GM18870 (cell line): Measurements from ENCODE around the gene FIS1.
A peak's percentile ranks its signal among the peaks of the same experiment; 100 is the strongest.
"Not testable (repeated sequence)": the region's sequence is repeated elsewhere in the genome, so short reads cannot be mapped to it uniquely, and the experiment has no call there.

ENCODE experiments used
- ATAC-seq: cut with Tn5 transposase; IDR thresholded peaks from one replicate; pipeline ENCODE4 v1.9.1; 2021; ENCODE audit warnings: moderate library complexity; ENCODE audit not compliant: unreplicated experiment

The FIS1 gene

GRCh38 chr7:101244375-101245146 is at the start of gene FIS1:
Gene FIS1, minus strand, starts transcription at chr7:101245081. Its CDS starts 77 bp downstream, at chr7:101245004.
- peak; percentile 82 for ATAC-seq

- no peak for ATAC-seq
Measured at GRCh38 chr7:101294039-101294831, 49.4 kb upstream of the FIS1 start.

- not testable (repeated sequence) for ATAC-seq
Measured at GRCh38 chr7:101293069-101294021, 48.5 kb upstream of the FIS1 start.

DNA sequence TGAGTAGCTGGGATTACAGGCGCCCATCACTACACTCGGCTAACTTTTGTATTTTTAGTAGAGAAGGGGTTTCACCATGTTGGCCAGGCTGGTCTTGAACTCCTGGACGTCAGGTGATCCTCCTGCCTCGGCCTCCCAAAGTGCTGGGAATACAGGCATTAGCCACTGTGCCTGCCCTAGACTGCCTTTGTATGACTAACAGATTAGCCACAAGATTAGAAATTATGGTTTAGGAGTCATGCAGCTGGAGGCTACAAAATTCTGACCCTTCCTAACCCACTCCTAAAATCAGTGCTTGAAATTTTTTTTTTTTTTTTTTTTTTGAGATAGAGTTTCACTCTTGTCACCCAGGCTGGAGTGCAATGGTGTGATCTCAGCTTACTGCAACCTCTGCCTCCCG is 47.7 kb upstream of the FIS1 start:
- not testable (repeated sequence) for ATAC-seq

DNA sequence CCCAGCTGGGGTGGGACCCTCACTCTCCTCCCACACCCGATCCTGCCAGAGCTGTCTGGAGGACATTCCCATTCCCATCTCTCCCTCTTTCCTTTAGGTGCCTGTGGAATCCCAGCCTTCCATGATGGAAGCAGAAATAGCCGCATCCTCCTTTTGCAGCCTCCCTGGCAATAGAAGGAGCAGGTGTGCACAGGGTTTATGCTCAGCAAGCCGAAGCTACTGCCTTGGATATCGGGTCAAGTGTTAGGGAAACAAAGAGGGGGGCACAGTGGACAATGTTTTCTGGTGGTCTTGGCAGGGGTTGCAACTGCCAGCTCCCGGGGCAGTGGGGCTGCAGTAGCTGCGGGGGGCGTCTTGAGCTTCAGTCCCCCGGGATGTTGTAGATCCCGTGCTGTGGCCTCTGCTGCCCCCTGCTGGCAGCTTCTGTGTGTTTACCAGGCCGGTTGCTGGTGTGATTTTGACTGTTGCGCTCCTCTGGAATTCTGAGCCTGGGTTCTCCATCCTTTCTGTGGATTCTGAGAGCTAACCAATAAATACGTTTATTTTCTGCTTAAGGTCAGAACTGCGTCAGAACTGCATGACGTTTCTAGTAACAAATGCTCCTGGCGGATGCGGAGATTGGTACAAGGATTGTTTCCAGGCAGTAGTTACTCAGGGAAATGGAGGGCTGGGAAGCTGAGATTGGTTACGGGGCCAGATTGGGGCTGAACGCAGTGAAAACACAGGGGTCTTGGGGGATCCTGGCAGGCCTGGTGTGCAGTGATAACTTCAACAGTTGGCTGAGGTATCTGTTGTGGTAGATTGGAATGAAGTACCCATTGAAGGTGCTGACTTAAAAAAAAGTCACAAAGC is 45.5 kb upstream of the FIS1 start:
- not testable (repeated sequence) for ATAC-seq

- peak; percentile 83 for ATAC-seq
Measured at GRCh38 chr7:101289687-101290086, 44.8 kb upstream of the FIS1 start.

- ATAC-seq = no peak
Measured at GRCh38 chr7:101288439-101288838, 43.6 kb upstream of the FIS1 start.

GRCh38 chr7:101287032-101287431 is 42.2 kb upstream of the FIS1 start:
- no peak for ATAC-seq

DNA sequence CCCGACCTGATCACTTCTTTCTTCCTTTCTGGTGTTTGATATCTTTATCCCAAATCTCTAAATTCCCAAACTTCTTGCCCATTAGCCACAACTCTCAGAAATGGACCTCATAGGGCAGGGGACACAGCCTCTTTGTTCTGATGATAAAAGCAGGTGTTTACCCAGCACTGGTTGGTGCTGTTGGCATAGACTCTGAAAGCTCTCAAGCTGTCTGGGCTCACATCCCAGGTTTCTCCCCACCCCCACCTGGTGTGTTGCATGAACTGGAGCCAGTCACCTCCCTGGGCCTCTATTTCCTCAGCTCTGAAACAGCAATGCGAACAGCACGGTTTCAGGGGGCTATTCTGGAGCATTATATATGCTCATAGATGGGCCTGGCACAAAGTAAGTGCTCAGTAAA is 41.0 kb upstream of the FIS1 start:
- ATAC-seq = not testable (repeated sequence)

- no peak for ATAC-seq
Measured at GRCh38 chr7:101285171-101285570, 40.3 kb upstream of the FIS1 start.

DNA sequence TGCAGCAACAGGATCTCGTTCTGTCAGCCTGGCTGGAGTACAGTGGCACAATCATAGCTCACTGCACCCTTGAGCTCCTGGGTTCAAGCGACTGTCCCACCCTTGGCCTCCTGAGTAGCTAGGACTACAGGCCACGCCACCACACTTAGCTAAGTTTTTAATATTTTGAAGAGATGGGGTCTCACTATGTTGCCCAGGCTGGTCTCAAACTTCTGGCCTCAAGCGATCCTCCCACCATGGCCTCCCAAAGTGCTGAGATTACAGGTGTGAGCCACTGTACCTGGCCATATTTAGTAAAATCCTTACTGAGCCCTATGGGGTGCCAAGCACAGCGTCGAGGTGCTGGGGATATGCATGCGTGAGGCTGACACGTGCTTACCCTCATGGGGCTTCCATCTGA is 36.0 kb upstream of the FIS1 start:
- ATAC-seq = not testable (repeated sequence)

- no peak for ATAC-seq
Measured at GRCh38 chr7:101278461-101279292, 33.8 kb upstream of the FIS1 start.

DNA sequence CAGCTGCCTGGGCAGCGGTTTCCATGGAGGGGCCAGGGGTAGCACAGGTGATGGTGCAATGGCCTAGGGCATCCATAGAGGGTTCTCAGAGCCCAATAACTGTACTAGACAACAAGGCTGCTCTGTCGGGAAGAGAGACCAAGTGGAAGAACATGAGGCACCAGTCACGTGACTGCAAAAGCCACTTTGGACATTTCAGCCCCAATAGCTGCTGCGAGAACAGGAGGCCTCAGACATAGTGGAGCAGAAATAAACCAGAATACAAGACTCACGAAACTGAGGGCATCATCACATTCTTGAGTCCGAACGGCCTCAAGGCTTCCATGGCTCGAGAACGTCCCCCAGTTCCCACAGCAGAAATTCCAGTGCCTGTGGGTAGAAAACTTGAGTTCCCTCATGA is 32.3 kb upstream of the FIS1 start:
- no peak for ATAC-seq

- ATAC-seq = no peak
Measured at GRCh38 chr7:101273206-101273605, 28.3 kb upstream of the FIS1 start.

GRCh38 chr7:101271021-101271420 is 26.1 kb upstream of the FIS1 start:
- ATAC-seq = no peak

GRCh38 chr7:101269664-101270063 is 24.8 kb upstream of the FIS1 start:
- no peak for ATAC-seq

DNA sequence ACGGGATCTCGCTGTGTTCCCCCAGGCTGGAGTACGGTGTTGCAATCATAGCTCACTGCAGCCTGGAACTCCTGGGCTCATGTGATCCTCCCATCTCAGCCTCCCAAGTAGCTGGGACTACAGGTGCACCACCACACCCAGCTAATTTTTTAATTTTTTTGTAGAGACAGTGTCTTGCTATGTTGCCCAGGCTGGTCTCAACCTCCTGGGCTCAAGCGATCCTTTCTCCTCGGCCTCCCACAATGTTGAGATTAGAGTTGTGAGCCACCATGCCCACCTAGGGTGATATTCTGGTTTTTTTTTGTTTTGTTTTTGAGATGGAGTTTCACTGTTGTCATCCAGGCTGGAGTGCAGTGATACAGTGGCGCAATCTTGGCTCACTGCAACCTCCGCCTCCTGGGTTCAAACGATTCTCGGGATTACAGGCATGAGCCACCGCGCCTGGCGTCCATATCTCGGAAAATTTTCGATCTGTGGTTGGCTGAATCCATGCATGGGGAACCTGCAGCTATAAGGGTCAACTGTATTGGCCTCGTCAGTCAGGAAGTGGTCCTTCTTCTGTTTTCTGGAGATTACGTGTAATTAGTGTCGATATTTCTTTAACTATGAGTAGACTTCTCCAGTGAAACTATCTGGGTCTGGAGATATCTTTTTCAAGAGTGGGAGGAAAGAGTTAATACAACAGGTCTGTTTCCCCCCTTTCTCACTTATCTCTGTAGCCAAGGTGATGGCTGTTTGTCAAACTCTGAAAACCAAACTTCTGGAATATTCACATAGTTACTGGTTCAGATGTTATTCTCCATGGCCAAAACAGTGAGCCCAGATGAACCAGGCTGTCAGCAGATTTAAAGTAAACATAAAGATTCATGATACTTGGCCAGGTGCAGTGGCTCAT is 21.0 kb upstream of the FIS1 start:
- no peak for ATAC-seq

- ATAC-seq = not testable (repeated sequence)
Measured at GRCh38 chr7:101264102-101264706, 19.3 kb upstream of the FIS1 start.
